ENCODE data around the gene SYNJ2. TPM values are rescaled to one million over a fixed set of nuclear protein-coding genes. Genes with fewer than 3 reads are reported as not detected.
A peak's percentile ranks its signal among the peaks of the same experiment; 100 is the strongest.

Gene SYNJ2
- total RNA-seq, 2 experiments from 2014 or later, result 34.6 to 38.0 TPM

DNA sequence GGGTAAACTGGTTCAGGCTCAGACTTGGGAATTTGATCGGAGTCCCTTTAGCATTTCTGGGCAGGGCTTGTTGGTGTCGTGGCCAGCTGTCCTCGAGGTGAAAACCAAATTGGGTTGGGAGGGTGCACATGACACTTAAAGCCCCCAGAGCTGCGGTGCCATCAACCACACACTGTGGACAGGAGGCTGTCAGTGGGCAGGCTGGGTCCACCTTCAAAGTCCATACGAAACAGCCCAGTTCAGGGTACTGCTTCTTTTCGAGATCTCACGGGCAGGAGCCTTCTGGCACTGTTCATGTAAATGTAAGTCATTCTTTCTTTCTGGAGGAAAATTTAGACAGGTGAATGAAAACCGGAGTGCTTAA lies 7.0 kb downstream of the SYNJ2 start:
- DNase-seq (no peak), ATAC-seq (ENCODE audit: poor library complexity) (no peak)
- Mint-ChIP-seq H3K4me1 (ENCODE audit: low read depth) (peaks cover 87% of the 10 kb centered on the region), H3K36me3 (ENCODE audit: low read depth) (no peaks in the 10 kb centered on the region), H3K27ac (peak overlapping the region; percentile 87), H3K27me3 (no peaks in the 10 kb centered on the region), H3K9me3 (no peaks in the 10 kb centered on the region), H3K4me3 (no peak overlapping the region)
- intact Hi-C loops (cut with DNase I, micrococcal nuclease), result loop anchor here in 1 of 2 experiments (10.0 kb wide), 1 partner anchor 964 kb away; no protein-coding TSS in a partner anchor
- ChIA-PET POLR2A (no interaction called here), CTCF (interaction anchor here (1.9 kb wide), 1 partner anchor 38 kb away, joined by 7 read pairs; no protein-coding TSS in a partner anchor)
- Histone ChIP-seq H3K4me1 (ENCODE audit: insufficient read depth, low read length) (peaks cover 61% of the 10 kb centered on the region), H3K4me3 (ENCODE audit: low read length) (no peak overlapping the region), H3K36me3 (ENCODE audit: insufficient read depth, low read length) (peaks cover 2% of the 10 kb centered on the region), H3K27me3 (ENCODE audit: control insufficient read depth in 1 of 2, insufficient read depth in 2 of 2, low read length in 2 of 2) (no peaks in the 10 kb centered on the region), H3K27ac (ENCODE audit: low read depth in 1 of 2, low read length in 2 of 2) (no peak overlapping the region), H3K9me3 (ENCODE audit: control insufficient read depth in 1 of 2, insufficient read depth in 1 of 2, low read length in 2 of 2) (no peaks in the 10 kb centered on the region)
- no peak for TF ChIP-seq CTCF (IDR thresholded peaks at IDR 0.05)

- no peak for TF ChIP-seq CTCF (IDR thresholded peaks at IDR 0.05)
- no peaks in the 10 kb centered on the region for H3K27me3 Mint-ChIP-seq
- intact Hi-C loops (cut with DNase I, micrococcal nuclease), result loop anchor here in 1 of 2 experiments (10.0 kb wide), 1 partner anchor 965 kb away; no protein-coding TSS in a partner anchor
- peak; percentile 22 for ATAC-seq (ENCODE audit: poor library complexity)
- Histone ChIP-seq H3K4me3 (ENCODE audit: low read length) (peak overlapping the region; percentile 11), H3K36me3 (ENCODE audit: insufficient read depth, low read length) (peaks cover 2% of the 10 kb centered on the region), H3K4me1 (ENCODE audit: insufficient read depth, low read length) (peaks cover 60% of the 10 kb centered on the region), H3K27ac (ENCODE audit: low read depth in 1 of 2, low read length in 2 of 2) (peak overlapping the region; percentile 41 to 55), H3K9me3 (ENCODE audit: control insufficient read depth in 1 of 2, insufficient read depth in 1 of 2, low read length in 2 of 2) (no peaks in the 10 kb centered on the region), H3K27me3 (ENCODE audit: control insufficient read depth in 1 of 2, insufficient read depth in 2 of 2, low read length in 2 of 2) (no peaks in the 10 kb centered on the region)
- peak overlapping the region; percentile 86 for H3K4me3 Mint-ChIP-seq
- peak in 3 of 14 experiments; percentile 25 to 49 (median 30) for DNase-seq
- H3K27ac Mint-ChIP-seq, result peak overlapping the region; percentile 87
- H3K36me3 Mint-ChIP-seq (ENCODE audit: low read depth), result no peaks in the 10 kb centered on the region
- ChIA-PET CTCF (interaction anchor here (1.9 kb wide), 1 partner anchor 37 kb away, joined by 7 read pairs; no protein-coding TSS in a partner anchor), POLR2A (interaction anchor here (0.6 to 1.9 kb wide), 2 partner anchors 8 to 69 kb away, joined by 3 to 18 read pairs; partner anchors contain the start of gene SYNJ2)
- peaks cover 85% of the 10 kb centered on the region for H3K4me1 Mint-ChIP-seq (ENCODE audit: low read depth)
- no peaks in the 10 kb centered on the region for H3K9me3 Mint-ChIP-seq
Observed at GRCh38 chr6:157989541-157990289, 8.1 kb downstream of the SYNJ2 start.

GRCh38 chr6:157990321-157991066 lies 8.8 kb downstream of the SYNJ2 start:
- Mint-ChIP-seq H3K27ac (peak overlapping the region; percentile 87), H3K36me3 (ENCODE audit: low read depth) (no peaks in the 10 kb centered on the region), H3K27me3 (no peaks in the 10 kb centered on the region), H3K4me1 (ENCODE audit: low read depth) (peaks cover 85% of the 10 kb centered on the region), H3K9me3 (no peaks in the 10 kb centered on the region), H3K4me3 (peak overlapping the region; percentile 86)
- peaks cover 2% of the 10 kb centered on the region for H3K36me3 ChIP-seq (ENCODE audit: insufficient read depth, low read length)
- peak overlapping the region; percentile 41 to 55 for H3K27ac ChIP-seq (ENCODE audit: low read depth in 1 of 2, low read length in 2 of 2)
- H3K4me1 ChIP-seq (ENCODE audit: insufficient read depth, low read length), result peaks cover 54% of the 10 kb centered on the region
- peak; percentile 80 for ATAC-seq (ENCODE audit: poor library complexity)
- POLR2A ChIA-PET, result interaction anchor here (0.6 to 1.9 kb wide), 6 partner anchors 8 to 68 kb away, joined by 3 to 18 read pairs (median 3); partner anchors contain the start of gene SYNJ2
- no peak for TF ChIP-seq CTCF (IDR thresholded peaks at IDR 0.05)
- H3K27me3 ChIP-seq (ENCODE audit: control insufficient read depth in 1 of 2, insufficient read depth in 2 of 2, low read length in 2 of 2), result no peaks in the 10 kb centered on the region
- DNase-seq, result peak in 7 of 14 experiments; percentile 14 to 48 (median 37)
- H3K9me3 ChIP-seq (ENCODE audit: control insufficient read depth in 1 of 2, insufficient read depth in 1 of 2, low read length in 2 of 2), result no peaks in the 10 kb centered on the region
- peak overlapping the region; percentile 11 for H3K4me3 ChIP-seq (ENCODE audit: low read length)
- intact Hi-C loops (cut with DNase I, micrococcal nuclease), result no loop called here
- CTCF ChIA-PET, result interaction anchor here (1.9 kb wide), 1 partner anchor 36 kb away, joined by 7 read pairs; no protein-coding TSS in a partner anchor

Data from CD4-positive, alpha-beta T cell (primary cell).